Sigmoid colon (tissue), 7 donors: ENCODE measurements around the gene C16orf92. TPM values are rescaled to one million over a fixed set of nuclear protein-coding genes. Genes with fewer than 3 reads are reported as not detected.

ENCODE experiments used
- DNase-seq: peaks from one replicate; pipeline ENCODE4 v3.0.0-alpha.2; 2019
- H3K27ac ChIP-seq, 4 donors: fragments of 200-600 bp; sonication (generic); one replicate each; pipeline ENCODE4 v1.5.1; 2016 to 2019; ENCODE audit warnings: mild to moderate bottlenecking in 1 of 4
- H3K27me3 ChIP-seq, 3 donors: fragments of 200-600 bp; sonication (generic); one replicate each; pipeline ENCODE4 v1.5.1; 2019; ENCODE audit warnings: mild to moderate bottlenecking in 1 of 3
- H3K36me3 ChIP-seq, 4 donors: fragments of 200-600 bp; sonication (generic); one replicate each; pipeline ENCODE4 v1.5.1; 2016 to 2019
- H3K4me1 ChIP-seq, 4 donors: fragments of 200-600 bp; sonication (generic); one replicate each; pipeline ENCODE4 v1.5.1; 2017 to 2019
- H3K4me3 ChIP-seq, 4 donors: fragments of 200-600 bp; sonication (generic); one replicate each; pipeline ENCODE4 v1.5.1; 2017 to 2019; ENCODE audit warnings: mild to moderate bottlenecking in 2 of 4, moderate library complexity in 1 of 4
- H3K9me3 ChIP-seq, 4 donors: fragments of 200-600 bp in 3 of 4; sonication (generic) in 3 of 4; one replicate each; pipeline versions ENCODE4 v1.5.1 to v1.6.1; 2013 to 2019
- CTCF ChIP-seq, 4 experiments: fragments of 450-650 bp in 3 of 4; fragments of 200-600 bp in 1 of 4; IDR thresholded peaks; one replicate each; pipeline ENCODE4 v1.5.1; 2016 to 2019; ENCODE audit warnings: antibody characterized with exemption in 4 of 4, mild to moderate bottlenecking in 3 of 4, moderate library complexity in 2 of 4
- EP300 ChIP-seq, 4 donors: sonication (generic); formaldehyde crosslinking; IDR thresholded peaks; one replicate each; pipeline ENCODE4 v1.6.1; 2017; ENCODE audit warnings: antibody characterized with exemption in 4 of 4
- POLR2A ChIP-seq, 2 donors: fragments of 450-650 bp; IDR thresholded peaks; one replicate each; pipeline ENCODE4 v1.6.1; 2016; ENCODE audit warnings: antibody characterized with exemption in 2 of 2, mild to moderate bottlenecking in 2 of 2, moderate library complexity in 2 of 2
- POLR2AphosphoS5 ChIP-seq, 4 donors: sonication (generic); formaldehyde crosslinking; IDR thresholded peaks; one replicate each; pipeline ENCODE4 v1.6.1; 2017; ENCODE audit warnings: antibody characterized with exemption in 4 of 4
- WGBS, 2 donors: extraction: QIAGEN DNeasy Blood & Tissue Kit; methylation state at CpG; one replicate each; pipeline ENCODE4 v1.1.7; 2013; 5-methylcytosine and 5-hydroxymethylcytosine counted together
- intact Hi-C: fragments of 100-400 bp; cut with DNase I; formaldehyde crosslinking; loops from one replicate; pipeline ENCODE4 v1.15.1; 2023
- polyA plus RNA-seq, 3 donors: library from polyadenylated mRNA; stranded (reverse); fragments of 200-250 nt; gene quantifications; one replicate each; pipeline ENCODE4 v1.2.3, GENCODE V29; 2013
- total RNA-seq, 4 donors: library from RNA; depleted of rRNA; stranded (reverse); fragments of >200 nt; gene quantifications; one replicate each; pipeline ENCODE4 v1.1.0, GENCODE V29; 2016
- donor health status: healthy with polysubstance abuse.
- donor health status: Bipolar disorder and iron deficiency.
- donor health status: healthy.

C16orf92 gene
- total and polyA plus RNA-seq, 7 donors = not detected

DNA sequence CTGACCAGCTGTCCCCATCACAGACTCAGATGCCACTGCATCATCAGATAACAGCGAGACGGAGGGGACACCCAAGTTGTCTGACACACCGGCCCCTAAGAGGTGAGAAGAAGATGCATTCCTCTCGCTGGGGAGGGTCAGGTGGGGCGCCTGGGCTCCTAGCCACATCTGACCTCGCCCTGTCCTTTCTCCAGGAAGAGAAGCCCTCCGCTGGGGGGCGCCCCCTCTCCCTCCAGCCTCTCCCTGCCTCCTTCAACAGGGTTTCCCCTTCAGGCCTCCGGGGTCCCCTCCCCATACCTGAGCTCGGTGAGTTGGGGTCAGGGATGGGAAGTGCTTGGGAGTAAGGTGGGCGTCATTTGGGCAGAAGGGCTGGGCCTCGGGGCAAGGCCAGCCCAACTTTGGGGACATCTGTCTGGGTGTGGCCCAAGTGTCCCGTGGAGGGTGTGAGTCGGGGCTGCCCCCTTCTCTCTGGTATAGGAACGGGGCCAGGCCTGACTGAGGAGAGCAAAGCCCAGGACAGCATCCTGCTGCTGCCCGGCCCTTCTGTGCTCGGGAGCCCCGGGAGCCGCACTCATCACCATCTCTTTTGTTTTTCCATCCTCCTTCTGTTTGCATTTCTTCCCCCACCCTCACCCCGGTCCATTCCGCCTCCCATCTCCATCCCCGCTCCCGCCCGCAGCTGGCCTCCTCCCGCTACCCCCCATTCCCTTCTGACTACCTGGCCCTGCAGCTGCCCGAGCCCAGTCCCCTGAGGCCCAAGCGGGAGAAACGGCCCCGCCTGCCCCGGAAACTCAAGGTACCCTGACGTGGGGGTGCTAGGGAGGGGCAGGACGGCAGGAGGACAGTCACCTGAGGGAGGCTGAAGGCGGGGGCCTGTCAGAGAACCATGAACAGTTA, 22.0 kb upstream of the C16orf92 start:
- WGBS, 2 donors = 86 to 88% methylated on average over 33 of the region's 33 CpGs
- no peak overlapping the region for H3K27ac ChIP-seq

GRCh38 chr16:30002614-30003346, 20.2 kb upstream of the C16orf92 start:
- DNase-seq = no peak
- Histone ChIP-seq H3K4me3 (no peak overlapping the region), H3K36me3 (peaks cover 0 to 48% (median 9%) of the 10 kb centered on the region in 4 donors), H3K4me1 (peaks cover 0 to 9% (median 6%) of the 10 kb centered on the region in 4 donors), H3K27ac (no peak overlapping the region), H3K9me3 (no peaks in the 10 kb centered on the region), H3K27me3 (no peaks in the 10 kb centered on the region)
- 90 to 92% methylated on average over 19 of the region's 19 CpGs for WGBS, 2 donors
- intact Hi-C loops = no loop called here
- no peak for TF ChIP-seq POLR2AphosphoS5 (IDR thresholded peaks at IDR 0.05)
- no peak for TF ChIP-seq POLR2A (IDR thresholded peaks at IDR 0.05)
- TF ChIP-seq CTCF (IDR thresholded peaks at IDR 0.05) = no peak
- no peak for TF ChIP-seq EP300 (IDR thresholded peaks at IDR 0.05)

More for the DNA sequence above, 22.0 kb upstream of the C16orf92 start:
- H3K4me3 ChIP-seq = no peak overlapping the region
- no peak for DNase-seq
- intact Hi-C loops = no loop called here
- TF ChIP-seq POLR2A (IDR thresholded peaks at IDR 0.05) = no peak
- TF ChIP-seq POLR2AphosphoS5 (IDR thresholded peaks at IDR 0.05) = no peak
- no peak for TF ChIP-seq EP300 (IDR thresholded peaks at IDR 0.05)
- TF ChIP-seq CTCF (IDR thresholded peaks at IDR 0.05) = no peak
- H3K36me3 ChIP-seq = peaks cover 0 to 53% (median 9%) of the 10 kb centered on the region in 4 donors
- no peaks in the 10 kb centered on the region for H3K27me3 ChIP-seq
- no peaks in the 10 kb centered on the region for H3K9me3 ChIP-seq
- H3K4me1 ChIP-seq = peaks cover 0 to 21% (median 19%) of the 10 kb centered on the region in 4 donors

GRCh38 chr16:30003670-30004423, 19.2 kb upstream of the C16orf92 start:
- H3K4me1 ChIP-seq = peaks cover 0 to 9% (median 6%) of the 10 kb centered on the region in 4 donors
- no peak overlapping the region for H3K4me3 ChIP-seq
- no peak for TF ChIP-seq POLR2AphosphoS5 (IDR thresholded peaks at IDR 0.05)
- no peak for TF ChIP-seq POLR2A (IDR thresholded peaks at IDR 0.05)
- no peak for TF ChIP-seq EP300 (IDR thresholded peaks at IDR 0.05)
- no peak for TF ChIP-seq CTCF (IDR thresholded peaks at IDR 0.05)
- no peak for DNase-seq
- H3K9me3 ChIP-seq = no peaks in the 10 kb centered on the region
- WGBS, 2 donors = 86 to 88% methylated on average over 17 of the region's 17 CpGs
- H3K27me3 ChIP-seq = peaks cover 0 to 6% (median under 1%) of the 10 kb centered on the region in 3 donors
- intact Hi-C loops = no loop called here
- H3K36me3 ChIP-seq = peaks cover 0 to 41% (median 7%) of the 10 kb centered on the region in 4 donors
- no peak overlapping the region for H3K27ac ChIP-seq

- peaks cover 0 to 36% (median 7%) of the 10 kb centered on the region in 4 donors for H3K36me3 ChIP-seq
Measured at GRCh38 chr16:30004424-30004776, 18.6 kb upstream of the C16orf92 start.

More at GRCh38 chr16:30004424-30004776, 18.6 kb upstream of the C16orf92 start:
- TF ChIP-seq POLR2AphosphoS5 (IDR thresholded peaks at IDR 0.05) (no peak), EP300 (IDR thresholded peaks at IDR 0.05) (no peak), CTCF (IDR thresholded peaks at IDR 0.05) (no peak), POLR2A (IDR thresholded peaks at IDR 0.05) (no peak)
- no peak overlapping the region for H3K4me3 ChIP-seq
- no peak for DNase-seq
- no peak overlapping the region for H3K27ac ChIP-seq
- peaks cover 0 to 12% (median 6%) of the 10 kb centered on the region in 3 donors for H3K27me3 ChIP-seq
- H3K9me3 ChIP-seq = no peaks in the 10 kb centered on the region
- peaks cover 0 to 9% (median 6%) of the 10 kb centered on the region in 4 donors for H3K4me1 ChIP-seq
- intact Hi-C loops = no loop called here
- WGBS, 2 donors = 61 to 69% methylated on average over 19 of the region's 19 CpGs
